SKM-1 (cell line): Measurements from ENCODE around the gene RAD9A.

ENCODE experiments used
- DNase-seq: peaks from one replicate; lab custom pipeline; 2025; ENCODE audit not compliant: unreplicated experiment; lab: John Stamatoyannopoulos, UW

The RAD9A gene

DNA sequence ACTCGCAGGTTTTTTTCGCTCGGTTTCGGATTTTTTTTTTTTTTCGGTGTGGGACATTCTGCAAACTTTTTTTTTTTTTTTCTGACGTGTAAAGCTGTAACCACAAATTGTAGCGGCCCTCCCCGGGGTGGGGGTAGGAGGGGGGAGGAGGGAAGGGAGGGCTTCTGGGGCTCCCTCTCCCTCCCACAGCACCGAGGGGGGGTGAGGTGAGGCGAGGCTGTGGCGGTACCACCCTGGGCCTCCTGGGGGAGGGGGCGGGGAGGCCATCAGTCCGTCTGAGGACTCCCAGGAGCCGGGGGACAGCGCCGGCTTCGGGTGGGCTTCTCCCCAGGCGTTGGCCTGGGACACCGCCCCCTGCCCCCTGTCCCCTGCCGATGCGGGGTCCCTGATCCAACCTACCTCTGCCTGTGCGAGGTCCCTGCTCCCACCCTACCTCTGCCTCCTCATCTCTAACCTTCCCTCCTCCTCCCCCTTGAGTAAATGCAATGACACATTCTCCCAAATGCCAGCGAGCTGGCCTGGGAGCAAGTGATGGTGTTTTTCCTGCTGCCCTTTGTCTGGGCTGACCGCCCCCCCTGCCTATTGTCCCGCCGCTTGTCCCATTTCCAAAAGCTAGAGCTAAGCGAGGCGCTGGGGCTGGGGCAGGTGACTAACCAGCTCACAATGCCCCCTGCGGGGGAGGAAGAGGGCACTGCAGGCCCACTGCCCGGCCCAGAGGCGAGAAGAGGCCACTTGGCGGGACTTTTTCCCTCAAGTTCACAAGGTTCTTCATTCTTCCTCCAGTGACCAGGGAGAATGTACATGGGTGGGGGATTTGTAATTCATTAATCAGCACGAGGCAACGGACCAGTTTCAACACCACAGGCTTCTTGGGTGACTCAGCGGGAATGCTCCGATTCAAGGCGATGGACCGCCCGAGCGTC, 17.9 kb upstream of the RAD9A start:
- DNase-seq = peak; percentile 26

DNA sequence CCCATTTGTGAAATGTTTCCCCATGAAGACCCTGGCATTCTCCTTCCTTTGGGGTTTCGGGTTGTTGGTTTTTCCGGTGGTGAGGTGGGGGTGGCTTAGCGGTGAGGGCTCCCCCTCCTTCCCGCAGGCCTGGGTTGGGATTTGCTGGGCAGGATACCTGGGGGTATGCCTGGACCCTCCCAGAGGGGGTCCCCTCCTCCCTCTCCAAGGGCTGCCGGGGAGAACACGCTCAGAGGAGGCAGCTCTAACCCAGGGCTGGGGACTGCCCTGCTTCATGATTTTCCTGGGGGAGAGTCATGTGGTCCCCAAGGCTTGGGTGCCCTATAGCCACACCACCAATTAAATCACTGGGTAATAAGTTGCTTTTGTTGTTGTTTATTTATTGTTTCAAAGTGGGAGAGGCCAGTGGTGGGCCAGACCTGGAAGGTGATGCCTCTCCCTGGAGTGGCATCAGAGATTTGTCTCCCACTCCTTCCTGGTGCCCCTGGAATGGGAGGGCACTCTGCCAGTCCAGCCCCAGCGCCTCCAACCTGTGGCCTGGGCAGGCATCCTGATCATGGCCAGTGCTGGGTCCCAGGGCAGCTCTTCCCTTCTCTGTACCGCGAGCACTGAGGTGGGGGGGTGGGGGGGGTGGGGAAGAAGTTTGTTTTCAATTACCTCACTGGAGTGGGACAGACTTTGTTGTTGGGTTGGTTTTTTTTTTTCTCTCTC, 17.1 kb upstream of the RAD9A start:
- no peak for DNase-seq

DNA sequence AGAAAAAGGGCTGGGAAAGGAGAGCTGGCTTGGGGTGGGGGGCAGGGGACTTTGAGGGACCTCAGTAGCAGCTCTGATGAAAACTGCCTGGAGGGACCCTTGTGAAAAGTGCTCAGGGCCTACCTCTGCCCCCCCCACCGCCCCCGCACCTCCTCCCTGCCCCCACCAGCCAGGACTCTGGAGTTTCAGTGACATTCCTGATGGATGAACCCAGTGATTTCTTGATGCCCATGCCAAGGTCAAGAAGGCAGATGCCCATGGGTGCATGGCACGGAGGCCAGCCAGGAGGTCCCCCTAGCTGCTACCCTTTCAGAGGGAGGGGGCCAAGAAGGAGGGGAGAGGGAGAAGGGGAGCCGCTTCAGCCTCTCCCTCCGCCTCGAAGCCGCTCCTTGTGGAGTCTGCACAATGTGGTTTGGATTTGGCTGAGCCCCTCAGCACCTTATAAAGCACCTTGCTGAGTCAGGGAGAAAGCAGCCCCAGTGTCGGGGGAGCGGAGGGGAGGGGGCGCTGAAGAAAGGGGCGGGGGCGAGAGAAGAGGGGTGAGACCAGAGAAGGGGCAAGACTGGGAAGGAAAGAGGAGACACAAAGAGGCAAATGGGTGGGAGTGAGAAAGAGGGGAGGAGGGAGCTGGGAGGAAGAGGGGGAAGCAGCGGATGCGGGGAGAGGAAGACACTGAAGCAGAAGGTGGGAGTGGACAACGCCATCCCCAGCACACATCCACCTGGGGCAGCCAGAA, 16.3 kb upstream of the RAD9A start:
- no peak for DNase-seq

DNA sequence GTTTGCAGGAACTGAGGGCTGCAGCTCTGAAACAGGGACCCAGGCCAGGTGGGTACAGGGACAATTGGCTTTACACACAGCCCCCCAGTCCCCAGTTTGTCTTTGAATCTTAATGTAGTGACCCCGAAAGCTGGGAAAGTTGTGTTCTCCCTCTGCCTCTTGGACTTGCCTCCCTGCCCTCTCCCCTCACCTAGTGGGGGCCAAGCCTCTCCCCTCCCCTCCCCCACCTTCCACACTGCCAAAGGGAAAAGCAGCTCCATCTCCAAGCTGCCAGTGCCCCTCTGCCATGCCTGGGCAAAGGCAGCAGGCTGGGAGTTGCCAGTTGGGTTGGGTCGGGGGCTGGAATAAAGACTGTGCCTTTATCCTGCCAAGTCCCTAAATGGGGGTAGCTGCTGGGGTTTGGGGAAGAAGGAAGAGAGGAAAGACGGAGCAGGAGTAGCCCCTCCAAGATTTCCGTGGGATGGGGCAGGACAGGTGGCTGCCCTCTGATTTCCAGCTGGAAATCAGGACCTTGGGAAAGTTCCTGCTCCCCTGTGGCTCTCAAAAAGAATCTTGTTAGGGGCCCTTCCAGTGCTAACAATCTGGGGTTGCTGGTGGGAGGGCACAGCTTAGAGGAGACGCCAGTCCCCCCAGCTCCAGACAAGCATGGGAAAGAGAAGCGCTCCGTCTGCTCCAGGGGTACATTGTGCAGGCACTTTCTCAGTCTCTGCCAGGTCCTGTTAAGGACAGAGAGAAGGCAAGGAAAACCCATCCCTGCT, 15.5 kb upstream of the RAD9A start:
- no peak for DNase-seq

DNA sequence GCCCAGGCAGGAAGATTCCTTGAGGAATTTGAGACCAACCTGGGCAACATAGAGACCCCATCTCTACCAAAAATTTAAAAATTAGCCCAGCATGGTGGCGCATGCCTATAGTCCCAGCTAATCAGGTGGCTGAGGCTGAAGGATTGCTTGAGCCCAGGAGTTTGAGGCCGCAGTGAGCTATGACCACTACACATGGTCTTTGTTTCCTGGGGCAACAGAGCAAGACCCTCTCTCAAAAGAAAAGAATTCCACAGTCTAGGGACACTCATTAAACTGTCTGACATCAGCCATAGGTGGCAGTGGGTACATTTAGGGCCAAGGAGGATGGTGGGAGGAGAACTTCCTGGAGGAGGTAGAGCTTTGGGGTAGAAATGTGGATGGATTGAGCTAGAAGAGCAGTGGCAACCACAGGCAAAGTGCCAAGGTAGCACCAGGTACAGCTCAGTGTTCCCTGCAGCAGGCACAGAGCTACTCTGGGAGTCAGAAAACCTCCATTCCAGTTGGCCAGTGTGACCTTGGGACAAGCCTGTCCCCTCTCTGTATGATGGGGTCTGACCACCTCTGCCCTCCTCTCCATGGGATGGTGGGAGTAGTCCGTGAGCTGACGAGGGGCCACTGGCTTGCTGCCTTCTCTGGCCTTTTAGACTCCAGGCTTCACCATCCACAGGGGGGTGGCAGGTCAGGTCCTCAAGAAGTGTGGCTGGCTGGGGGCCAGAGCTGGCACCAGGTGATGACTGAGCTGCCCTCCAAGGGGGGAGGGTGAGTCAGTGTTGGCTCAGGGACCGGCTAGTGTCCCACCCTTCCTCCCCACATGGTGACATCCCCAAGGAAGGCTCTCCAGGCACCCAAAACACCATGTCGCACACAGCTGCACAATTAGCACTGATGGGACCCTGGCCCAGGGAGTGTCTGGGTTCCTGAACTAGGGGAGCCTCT, 14.6 kb upstream of the RAD9A start:
- DNase-seq = no peak

DNA sequence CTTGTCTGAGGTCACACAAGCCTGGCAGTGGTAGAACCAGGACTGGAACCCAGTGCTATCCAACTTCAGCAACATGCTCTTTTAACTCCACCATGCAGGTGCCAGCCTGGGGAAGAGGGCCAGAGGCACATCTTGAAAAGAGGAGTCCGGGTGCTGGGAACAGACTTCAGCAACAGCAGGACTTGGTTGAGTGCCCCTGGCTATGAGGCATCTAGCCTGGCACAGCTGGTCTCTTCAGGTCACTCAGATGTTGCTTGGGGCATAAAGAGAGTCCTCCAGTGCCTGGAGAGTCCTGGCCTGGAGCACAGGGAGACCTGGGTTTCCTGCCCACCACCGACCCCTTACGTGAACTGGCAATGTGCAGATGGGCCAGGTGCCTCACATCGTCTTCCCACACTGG, 13.2 kb upstream of the RAD9A start:
- no peak for DNase-seq

DNA sequence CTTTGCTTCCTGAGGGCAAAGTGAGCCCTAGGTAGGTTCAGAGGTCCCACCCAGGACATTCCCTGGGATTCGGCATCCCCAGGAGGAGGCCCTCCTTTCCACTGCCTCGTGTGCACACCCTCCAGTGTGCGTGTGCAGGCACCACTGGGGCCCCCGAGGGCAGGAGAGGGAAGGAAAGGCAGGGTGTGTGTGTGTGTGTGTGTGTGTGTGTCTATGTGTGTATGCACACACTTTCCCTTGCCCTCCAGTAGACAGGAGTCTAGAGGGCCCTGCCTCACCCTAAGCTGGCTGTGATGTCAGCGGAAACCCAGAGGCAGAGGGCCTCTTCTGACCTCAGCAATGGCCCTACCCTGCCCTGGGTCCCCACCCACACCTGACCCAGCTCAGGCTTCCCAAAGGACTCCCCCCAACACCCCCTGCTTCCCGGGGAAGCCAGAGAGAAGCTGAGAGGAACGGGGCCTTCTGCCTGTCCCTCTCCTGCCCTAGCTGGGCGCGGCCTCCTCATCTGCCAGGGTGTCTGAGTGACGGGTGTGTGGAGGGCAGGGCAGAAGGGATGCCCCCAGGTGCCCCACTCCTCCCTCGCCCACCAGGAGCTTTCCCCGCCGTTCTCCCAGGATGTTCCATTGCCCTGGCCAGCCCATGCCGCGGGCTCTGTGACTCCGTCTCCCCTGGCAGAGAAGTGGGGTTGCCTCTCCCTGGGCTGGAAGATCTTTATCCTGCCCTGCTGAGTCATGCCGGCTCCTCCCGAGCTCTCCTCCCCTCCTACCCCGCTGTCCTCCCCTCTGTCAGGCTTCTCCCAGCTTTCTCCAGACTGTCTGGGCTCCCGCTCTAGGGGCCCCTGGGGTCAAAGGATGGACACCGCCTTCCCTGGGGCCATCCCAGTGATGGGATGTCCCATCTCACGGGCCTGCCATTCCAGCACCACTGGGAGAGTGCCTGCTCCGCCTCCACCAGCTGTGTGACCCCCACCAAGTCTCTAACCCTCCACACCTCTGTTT, 12.4 kb upstream of the RAD9A start:
- no peak for DNase-seq

DNA sequence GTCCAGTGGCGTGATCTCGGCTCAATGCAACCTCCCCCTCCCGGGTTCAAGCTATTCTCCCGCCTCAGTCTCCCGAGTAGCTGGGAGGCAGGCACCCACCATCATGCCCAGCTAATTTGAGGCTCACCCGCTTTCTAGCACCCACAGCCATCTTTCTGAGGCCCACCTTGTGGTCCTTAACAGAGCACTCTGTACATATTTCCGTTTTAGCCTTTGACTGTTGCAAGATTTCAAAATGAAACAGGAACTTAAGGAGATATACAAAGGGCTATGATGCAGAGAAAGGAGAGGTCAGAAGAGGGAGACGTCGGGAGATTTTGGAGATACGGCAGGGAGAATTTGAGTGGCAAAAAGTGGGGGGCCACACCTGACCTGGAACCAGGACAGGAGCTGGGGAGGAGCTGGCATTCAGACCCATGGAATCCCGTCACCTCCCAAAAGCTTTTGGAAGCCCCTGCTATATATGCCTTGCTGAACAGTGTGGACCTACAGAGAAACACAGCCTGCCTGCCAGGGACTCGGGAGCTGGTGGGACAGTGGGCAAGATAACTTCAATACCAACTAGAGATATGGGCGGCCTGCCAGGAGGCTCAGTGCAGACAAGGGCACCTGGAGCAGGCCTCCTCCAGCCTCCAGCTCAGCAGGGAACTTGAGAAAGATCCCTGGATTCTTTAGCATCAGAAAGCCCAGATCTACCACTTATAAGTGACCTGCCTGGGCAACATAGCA, 10.4 kb upstream of the RAD9A start:
- DNase-seq = peak; percentile 85

DNA sequence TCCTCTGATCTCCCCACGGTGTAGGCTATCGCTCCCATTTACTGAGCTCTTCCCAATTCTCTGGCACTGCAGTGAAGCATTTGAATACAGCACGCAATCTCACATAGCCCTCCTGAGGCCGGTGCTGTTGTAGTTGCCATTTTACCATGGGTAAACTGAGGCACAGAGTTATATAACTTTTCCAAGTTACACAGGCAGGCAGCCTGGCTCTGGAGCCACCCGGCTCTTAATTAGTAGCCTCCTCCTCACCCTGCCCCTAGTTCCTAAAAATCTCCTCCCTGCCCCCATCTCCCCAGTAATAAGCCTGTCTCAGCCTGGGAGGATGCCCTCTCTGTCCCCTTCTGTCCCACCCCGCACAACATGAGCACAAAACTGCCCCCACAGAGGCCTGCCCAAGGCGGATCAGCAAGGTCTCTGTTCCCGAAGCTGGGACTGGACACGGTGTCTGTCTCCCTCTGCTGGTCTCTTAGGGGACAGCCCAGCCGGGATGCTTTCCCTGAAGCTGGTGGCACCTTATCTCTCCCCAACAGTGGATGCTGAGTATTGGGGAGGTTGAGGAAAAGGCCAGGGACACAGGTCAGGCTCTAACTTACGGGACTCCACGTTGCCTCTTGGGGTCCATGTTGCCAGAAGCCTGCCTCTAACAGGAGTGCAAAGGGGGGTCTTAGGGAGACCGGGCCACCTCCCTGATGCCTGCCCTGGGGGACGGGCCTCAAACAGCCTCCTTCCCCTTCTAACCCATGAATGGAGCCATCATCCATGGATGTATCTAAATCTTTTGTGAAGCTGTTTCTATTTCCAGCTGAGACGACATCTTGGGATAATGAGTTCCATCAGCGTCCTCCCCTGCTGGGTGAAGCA, 9.3 kb upstream of the RAD9A start:
- DNase-seq = peak; percentile 66

DNA sequence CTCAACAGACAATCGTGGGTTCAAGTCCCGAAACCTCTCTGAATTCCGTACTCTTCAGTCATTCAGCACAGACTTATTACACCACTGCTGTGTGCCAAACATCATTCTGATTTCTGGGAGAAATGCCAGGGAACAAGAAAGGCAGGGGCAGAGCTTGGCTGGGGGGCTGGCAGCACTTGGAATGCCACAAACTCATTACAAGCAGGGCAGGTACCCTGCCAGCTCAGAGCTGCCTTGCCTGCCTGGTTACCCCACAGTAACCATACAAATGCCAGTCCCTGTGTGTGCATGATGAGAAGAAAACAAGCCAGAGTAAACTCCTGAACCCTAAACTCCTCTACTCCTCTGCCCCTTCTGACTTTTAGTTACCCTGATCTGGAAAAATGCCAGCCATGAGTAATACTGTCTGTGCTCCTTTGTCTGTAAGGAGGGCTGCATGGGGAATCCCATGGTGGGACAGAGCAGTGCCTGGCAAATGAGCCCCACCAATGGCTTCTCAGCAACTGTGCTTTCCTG, 6.9 kb upstream of the RAD9A start:
- no peak for DNase-seq

DNA sequence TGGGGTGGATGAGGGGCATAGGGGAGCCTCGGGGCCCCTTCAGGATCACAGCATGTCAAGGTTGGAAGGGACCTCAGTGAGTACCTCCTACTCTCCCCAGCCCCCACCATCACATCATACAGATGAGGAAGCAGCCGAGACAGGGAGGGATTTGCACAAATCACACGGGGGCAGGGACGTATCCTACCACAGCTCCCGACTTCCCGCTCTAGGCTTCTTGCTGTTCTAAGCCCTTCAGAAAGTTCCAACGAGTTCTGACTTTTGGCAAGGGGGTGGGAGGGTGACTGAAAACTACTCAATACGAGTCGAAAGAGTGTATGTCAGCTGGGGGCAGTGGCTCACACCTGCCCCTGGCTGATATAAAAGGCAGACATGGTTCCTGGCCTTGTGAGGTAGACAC, 4.7 kb upstream of the RAD9A start:
- no peak for DNase-seq

DNA sequence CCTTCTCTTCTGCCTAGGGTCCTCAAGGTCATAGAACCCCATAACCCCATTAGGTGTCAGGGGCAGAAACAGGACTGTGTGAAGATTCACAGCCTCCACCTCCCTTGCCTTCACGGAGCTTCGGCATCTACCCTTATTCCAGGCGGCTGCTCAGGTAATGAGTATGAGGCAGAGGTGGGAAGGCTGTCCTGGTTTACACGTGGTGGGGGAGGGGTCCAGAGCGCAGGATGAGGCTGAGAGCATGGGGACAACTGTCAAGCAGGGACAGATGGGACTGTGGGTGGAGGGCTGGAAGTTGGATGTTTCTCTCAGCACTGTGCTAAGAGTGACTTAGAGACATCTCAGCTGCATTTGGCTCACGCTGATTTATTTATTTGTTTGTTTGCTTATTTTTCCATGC, 4.3 kb upstream of the RAD9A start:
- no peak for DNase-seq

DNA sequence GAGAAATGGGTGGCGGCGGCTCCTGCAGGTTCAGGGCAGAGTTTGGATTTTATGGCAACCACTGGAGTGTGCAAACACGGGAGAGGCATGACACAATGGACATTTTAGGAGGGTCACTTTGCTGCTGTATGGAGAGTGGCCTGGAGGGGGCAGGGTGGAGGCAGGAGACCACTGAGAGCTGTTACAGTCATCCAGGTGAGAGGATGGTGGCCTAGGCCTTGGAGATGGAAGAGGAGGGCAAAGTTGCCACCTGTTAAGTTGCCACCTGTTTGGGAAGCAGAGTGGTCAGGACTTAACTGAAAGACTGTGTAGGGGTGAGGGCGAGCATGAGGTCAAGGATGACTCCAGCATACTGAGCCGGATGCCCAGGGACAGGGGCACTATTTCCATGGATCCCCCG, 2.3 kb upstream of the RAD9A start:
- DNase-seq = peak; percentile 35

DNA sequence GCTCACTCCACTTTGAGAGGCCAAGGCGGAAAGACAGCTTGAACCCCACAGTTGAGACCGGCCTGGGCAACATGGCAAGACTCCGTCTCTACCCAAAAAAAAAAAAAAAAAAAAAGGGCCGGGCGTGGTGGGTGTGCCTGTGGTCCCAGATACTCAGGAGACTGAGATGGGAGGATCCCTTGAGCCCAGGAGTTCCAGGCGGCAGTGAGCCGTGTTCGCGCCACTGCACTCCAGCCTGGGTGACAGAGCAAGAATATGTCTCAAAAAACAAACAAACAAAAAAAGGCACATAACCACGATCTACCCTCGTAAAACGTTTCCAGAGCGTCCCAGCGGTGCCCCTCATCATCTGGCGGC, 861 bp upstream of the RAD9A start:
- no peak for DNase-seq

DNA sequence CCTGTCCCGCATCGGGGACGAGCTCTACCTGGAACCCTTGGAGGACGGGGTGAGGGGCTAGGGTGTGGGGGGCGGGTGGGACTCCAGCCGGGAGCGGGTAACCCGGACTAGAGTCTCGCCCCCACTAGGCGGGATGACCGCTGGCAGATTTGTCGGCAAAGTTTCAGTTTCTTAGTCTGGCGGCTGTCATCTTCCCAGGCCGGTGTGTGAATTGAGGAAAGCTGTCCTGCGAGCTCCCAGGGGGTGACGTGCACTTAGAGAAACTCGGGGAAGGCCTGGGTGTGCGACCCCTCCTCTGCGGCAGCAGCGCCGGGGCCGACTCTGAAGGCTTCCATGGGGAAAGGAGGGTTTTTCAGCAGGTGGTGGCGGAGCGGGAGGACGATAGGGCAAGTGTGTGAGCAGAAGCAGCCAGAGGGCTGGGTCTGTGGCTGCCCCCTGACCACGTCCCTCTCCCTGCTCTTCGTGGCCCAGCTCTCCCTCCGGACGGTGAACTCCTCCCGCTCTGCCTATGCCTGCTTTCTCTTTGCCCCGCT, 463 bp downstream of the RAD9A start:
- no peak for DNase-seq

DNA sequence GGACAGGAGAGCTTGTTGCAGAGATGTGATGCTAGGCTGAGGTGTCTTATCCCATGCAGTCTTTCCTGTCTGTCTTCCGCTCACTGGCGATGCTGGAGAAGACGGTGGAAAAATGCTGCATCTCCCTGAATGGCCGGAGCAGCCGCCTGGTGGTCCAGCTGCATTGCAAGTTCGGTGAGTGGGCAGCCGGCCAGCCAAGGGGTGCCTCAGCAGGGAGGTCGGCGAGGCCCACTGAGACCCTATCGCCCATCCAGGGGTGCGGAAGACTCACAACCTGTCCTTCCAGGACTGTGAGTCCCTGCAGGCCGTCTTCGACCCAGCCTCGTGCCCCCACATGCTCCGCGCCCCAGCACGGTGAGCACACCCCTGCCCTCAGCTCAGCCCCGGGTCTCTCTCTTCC, 1.7 kb downstream of the RAD9A start:
- DNase-seq = no peak

DNA sequence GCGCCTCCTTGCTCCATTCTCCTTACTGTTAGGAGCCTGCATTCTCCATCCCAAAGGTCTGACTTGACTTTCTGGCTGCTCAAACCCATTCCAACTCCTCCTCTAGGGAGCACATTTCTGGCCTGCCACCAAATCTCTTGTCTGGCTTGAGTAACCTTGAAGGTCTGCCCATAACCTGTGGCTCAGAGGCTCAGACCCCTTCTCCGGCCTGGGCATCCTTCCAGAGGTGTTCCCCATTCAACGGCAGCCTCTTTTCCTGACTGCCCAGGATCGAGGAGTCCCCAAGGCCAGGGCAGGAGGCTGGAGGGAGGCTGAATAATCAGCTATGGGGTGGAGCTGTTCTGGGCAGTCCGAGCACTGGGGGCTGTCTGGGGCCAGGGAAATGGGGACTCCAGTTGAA, 2.2 kb downstream of the RAD9A start:
- DNase-seq = no peak
